Naive B cell (primary cell): ENCODE measurements around the gene CHTOP. TPM values are rescaled to one million over a fixed set of nuclear protein-coding genes. Genes with fewer than 3 reads are reported as not detected.

Experiments used
- ATAC-seq, 2 donors: fragments of 150-1000 bp; cut with Tn5 transposase; 2 replicates each; pipeline ENCODE4 v1.10.0; 2021; ENCODE audit warnings: low read depth in 2 of 2, mild to moderate bottlenecking in 2 of 2, moderate library complexity in 2 of 2
- DNase-seq: peaks from one replicate; pipeline ENCODE4 v3.0.0; 2022
- H3K27ac Mint-ChIP-seq, 6 donors: one replicate each; pipeline ENCODE4 v1.8.0; 2020 to 2022; ENCODE audit warnings: mild to moderate bottlenecking in 6 of 6, mixed read lengths in 6 of 6, moderate library complexity in 5 of 6, inconsistent platforms in 2 of 6
- H3K27me3 Mint-ChIP-seq, 3 donors: one replicate each; pipeline ENCODE4 v1.8.0; 2021 to 2022; ENCODE audit warnings: mixed read lengths in 3 of 3, mild to moderate bottlenecking in 1 of 3
- H3K36me3 Mint-ChIP-seq, 2 donors: one replicate each; pipeline ENCODE4 v1.8.0; 2020 to 2022; ENCODE audit warnings: mixed read lengths in 2 of 2, inconsistent platforms in 1 of 2, mild to moderate bottlenecking in 1 of 2
- H3K4me1 Mint-ChIP-seq, 3 donors: one replicate each; pipeline ENCODE4 v1.8.0; 2020 to 2022; ENCODE audit warnings: mixed read lengths in 3 of 3, inconsistent platforms in 1 of 3, mild to moderate bottlenecking in 1 of 3, moderate library complexity in 1 of 3
- H3K4me3 Mint-ChIP-seq, 8 donors: one replicate each; pipeline ENCODE4 v1.8.0; 2020 to 2022; ENCODE audit warnings: mild to moderate bottlenecking in 8 of 8, mixed read lengths in 8 of 8, moderate library complexity in 8 of 8, inconsistent platforms in 2 of 8
- H3K9me3 Mint-ChIP-seq, 7 donors: one replicate each; pipeline ENCODE4 v1.8.0; 2020 to 2022; ENCODE audit warnings: mixed read lengths in 7 of 7, mild to moderate bottlenecking in 5 of 7, inconsistent platforms in 2 of 7, moderate library complexity in 1 of 7
- polyA plus RNA-seq, 6 donors: library from polyadenylated mRNA; unstranded; fragments of 300-500 nt; fragmentation: Illumina TruSeq; gene quantifications; one replicate each; pipeline ENCODE4 v1.2.3, GENCODE V29; 2021; ENCODE audit warnings: low read depth in 6 of 6

The CHTOP gene
- polyA plus RNA-seq, 6 donors from 2014 or later = 43.3 to 94.4 (median 54.4) TPM

DNA sequence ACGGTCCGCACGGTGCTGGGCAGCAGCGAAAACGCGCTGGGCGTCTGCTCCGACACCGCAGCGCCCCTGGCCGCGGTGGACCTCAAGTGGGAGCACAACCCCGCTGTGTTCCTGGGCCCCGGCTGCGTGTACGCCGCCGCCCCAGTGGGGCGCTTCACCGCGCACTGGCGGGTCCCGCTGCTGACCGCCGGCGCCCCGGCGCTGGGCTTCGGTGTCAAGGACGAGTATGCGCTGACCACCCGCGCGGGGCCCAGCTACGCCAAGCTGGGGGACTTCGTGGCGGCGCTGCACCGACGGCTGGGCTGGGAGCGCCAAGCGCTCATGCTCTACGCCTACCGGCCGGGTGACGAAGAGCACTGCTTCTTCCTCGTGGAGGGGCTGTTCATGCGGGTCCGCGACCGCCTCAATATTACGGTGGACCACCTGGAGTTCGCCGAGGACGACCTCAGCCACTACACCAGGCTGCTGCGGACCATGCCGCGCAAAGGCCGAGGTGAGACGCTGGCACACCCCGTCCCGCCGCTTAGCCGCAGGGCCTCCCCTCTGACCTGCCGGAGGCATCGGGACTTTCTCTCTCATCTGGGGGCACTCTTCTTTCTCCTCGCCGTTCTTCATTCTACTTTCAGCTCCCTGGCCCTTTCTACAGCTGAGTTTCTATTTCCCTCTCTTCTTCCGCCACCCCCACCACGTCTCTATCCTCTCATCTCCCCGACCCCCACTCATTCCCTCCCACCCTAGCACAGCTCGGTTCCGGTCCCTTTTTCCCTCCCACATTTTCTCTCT is 45.7 kb downstream of the CHTOP start:
- Mint-ChIP-seq H3K27ac (peak overlapping the region in 4 of 6 donors; percentile 38 to 65 (median 61)), H3K9me3 (no peaks in the 10 kb centered on the region), H3K4me1 (peaks cover 24 to 28% (median 25%) of the 10 kb centered on the region in 3 donors), H3K36me3 (peaks cover 0 to 8% of the 10 kb centered on the region in 2 donors), H3K27me3 (peaks cover 54 to 67% (median 66%) of the 10 kb centered on the region in 3 donors), H3K4me3 (peak overlapping the region; percentile 82 to 91 (median 86))
- ATAC-seq (peak; percentile 70 to 74), DNase-seq (no peak)

- DNase-seq (no peak), ATAC-seq (no peak)
- H3K4me3 Mint-ChIP-seq = peak overlapping the region in 7 of 8 donors; percentile 45 to 91 (median 84)
- H3K36me3 Mint-ChIP-seq = peaks cover 0 to 8% of the 10 kb centered on the region in 2 donors
- peaks cover 24 to 28% (median 25%) of the 10 kb centered on the region in 3 donors for H3K4me1 Mint-ChIP-seq
- H3K9me3 Mint-ChIP-seq = no peaks in the 10 kb centered on the region
- H3K27me3 Mint-ChIP-seq = peaks cover 54 to 69% (median 69%) of the 10 kb centered on the region in 3 donors
- H3K27ac Mint-ChIP-seq = peak overlapping the region in 1 of 6 donors; percentile 65
Observed at GRCh38 chr1:153680120-153680403, 46.2 kb downstream of the CHTOP start.

DNA sequence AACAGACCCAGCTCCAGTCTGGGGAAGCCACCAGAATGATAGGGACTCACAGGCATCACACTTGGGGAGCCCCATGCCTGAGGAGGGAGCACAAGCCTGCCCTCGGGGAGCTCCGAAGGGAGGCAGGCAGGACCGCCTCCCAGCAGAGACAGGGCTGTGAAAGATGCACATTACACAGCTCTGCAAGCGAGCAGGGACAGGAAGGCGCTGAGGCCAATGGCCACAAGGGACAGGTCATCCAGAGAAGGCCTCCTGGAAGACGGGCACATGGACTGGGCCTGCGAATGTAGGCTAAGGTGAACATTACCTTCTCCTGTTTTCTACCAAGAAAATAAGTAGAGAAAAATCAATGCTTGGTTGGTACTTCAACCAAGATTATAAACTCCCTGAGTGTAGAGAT is 48.9 kb downstream of the CHTOP start:
- no peak for ATAC-seq
- peaks cover 0 to 8% of the 10 kb centered on the region in 2 donors for H3K36me3 Mint-ChIP-seq
- H3K27ac Mint-ChIP-seq = no peak overlapping the region
- H3K4me3 Mint-ChIP-seq = no peak overlapping the region
- peaks cover 21 to 23% (median 21%) of the 10 kb centered on the region in 3 donors for H3K4me1 Mint-ChIP-seq
- no peak for DNase-seq
- no peaks in the 10 kb centered on the region for H3K9me3 Mint-ChIP-seq
- H3K27me3 Mint-ChIP-seq = peaks cover 45 to 70% (median 67%) of the 10 kb centered on the region in 3 donors

- Mint-ChIP-seq H3K9me3 (no peaks in the 10 kb centered on the region), H3K36me3 (peaks cover 0 to 8% of the 10 kb centered on the region in 2 donors), H3K27ac (peak overlapping the region in 1 of 6 donors; percentile 0), H3K4me3 (no peak overlapping the region), H3K27me3 (peaks cover 35 to 66% (median 64%) of the 10 kb centered on the region in 3 donors), H3K4me1 (peaks cover 14 to 18% (median 17%) of the 10 kb centered on the region in 3 donors)
- DNase-seq (no peak), ATAC-seq (no peak)
Observed at GRCh38 chr1:153683854-153684253, 50.0 kb downstream of the CHTOP start.

GRCh38 chr1:153684892-153685291 is 51.0 kb downstream of the CHTOP start:
- Mint-ChIP-seq H3K36me3 (peaks cover 0 to 3% of the 10 kb centered on the region in 2 donors), H3K4me3 (no peak overlapping the region), H3K27me3 (peaks cover 30 to 59% (median 58%) of the 10 kb centered on the region in 3 donors), H3K4me1 (peaks cover 13 to 20% (median 16%) of the 10 kb centered on the region in 3 donors), H3K27ac (peak overlapping the region in 1 of 6 donors; percentile 38), H3K9me3 (no peaks in the 10 kb centered on the region)
- DNase-seq = no peak
- ATAC-seq = no peak

- Mint-ChIP-seq H3K27ac (no peak overlapping the region), H3K9me3 (no peaks in the 10 kb centered on the region), H3K4me1 (peaks cover 6 to 13% (median 10%) of the 10 kb centered on the region in 3 donors), H3K4me3 (peak overlapping the region in 1 of 8 donors; percentile 11), H3K27me3 (peaks cover 26 to 51% (median 49%) of the 10 kb centered on the region in 3 donors), H3K36me3 (no peaks in the 10 kb centered on the region)
- no peak for DNase-seq
- no peak for ATAC-seq
Observed at GRCh38 chr1:153685544-153686340, 51.9 kb downstream of the CHTOP start.

GRCh38 chr1:153687346-153688125 is 53.7 kb downstream of the CHTOP start:
- Mint-ChIP-seq H3K27me3 (peaks cover 14 to 38% (median 33%) of the 10 kb centered on the region in 3 donors), H3K27ac (peak overlapping the region in 1 of 6 donors; percentile 22), H3K4me1 (peaks cover 6 to 13% (median 10%) of the 10 kb centered on the region in 3 donors), H3K36me3 (no peaks in the 10 kb centered on the region), H3K4me3 (no peak overlapping the region), H3K9me3 (no peaks in the 10 kb centered on the region)
- no peak for DNase-seq
- ATAC-seq = no peak

GRCh38 chr1:153688276-153688675 is 54.4 kb downstream of the CHTOP start:
- peaks cover 8 to 37% (median 29%) of the 10 kb centered on the region in 3 donors for H3K27me3 Mint-ChIP-seq
- H3K4me3 Mint-ChIP-seq = no peak overlapping the region
- ATAC-seq (no peak), DNase-seq (no peak)
- no peaks in the 10 kb centered on the region for H3K36me3 Mint-ChIP-seq
- peaks cover 6 to 13% (median 10%) of the 10 kb centered on the region in 3 donors for H3K4me1 Mint-ChIP-seq
- no peaks in the 10 kb centered on the region for H3K9me3 Mint-ChIP-seq
- H3K27ac Mint-ChIP-seq = peak overlapping the region in 3 of 6 donors; percentile 15 to 87 (median 31)

DNA sequence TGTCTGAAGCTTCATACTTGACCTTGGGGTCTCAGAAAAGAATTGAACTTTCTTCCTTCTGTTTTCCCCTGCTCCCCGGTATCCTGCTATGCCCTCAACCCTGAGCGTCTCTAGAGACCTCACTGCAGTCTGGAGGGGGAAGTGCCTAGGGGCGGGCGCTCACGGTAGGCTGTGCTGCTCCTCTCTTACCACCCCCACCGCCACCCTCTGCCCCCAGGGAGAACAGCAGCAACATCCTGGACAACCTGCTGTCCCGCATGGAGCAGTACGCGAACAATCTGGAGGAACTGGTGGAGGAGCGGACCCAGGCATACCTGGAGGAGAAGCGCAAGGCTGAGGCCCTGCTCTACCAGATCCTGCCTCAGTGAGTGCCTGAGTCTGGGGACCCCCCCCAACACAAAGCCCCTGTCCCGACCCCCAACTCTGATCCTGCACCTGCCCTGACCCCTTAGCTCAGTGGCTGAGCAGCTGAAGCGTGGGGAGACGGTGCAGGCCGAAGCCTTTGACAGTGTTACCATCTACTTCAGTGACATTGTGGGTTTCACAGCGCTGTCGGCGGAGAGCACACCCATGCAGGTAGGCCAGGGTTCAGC is 55.0 kb downstream of the CHTOP start:
- ATAC-seq = peak; percentile 27 to 35
- H3K4me3 Mint-ChIP-seq = no peak overlapping the region
- no peaks in the 10 kb centered on the region for H3K36me3 Mint-ChIP-seq
- H3K27me3 Mint-ChIP-seq = peaks cover 3 to 32% (median 24%) of the 10 kb centered on the region in 3 donors
- peaks cover 6 to 13% (median 10%) of the 10 kb centered on the region in 3 donors for H3K4me1 Mint-ChIP-seq
- H3K9me3 Mint-ChIP-seq = no peaks in the 10 kb centered on the region
- H3K27ac Mint-ChIP-seq = peak overlapping the region in 3 of 6 donors; percentile 15 to 87 (median 31)
- DNase-seq = no peak

- H3K9me3 Mint-ChIP-seq = no peaks in the 10 kb centered on the region
- DNase-seq = no peak
- H3K36me3 Mint-ChIP-seq = no peaks in the 10 kb centered on the region
- peak overlapping the region in 1 of 8 donors; percentile 2 for H3K4me3 Mint-ChIP-seq
- H3K4me1 Mint-ChIP-seq = peaks cover 10 to 21% (median 12%) of the 10 kb centered on the region in 3 donors
- peak overlapping the region in 1 of 6 donors; percentile 21 for H3K27ac Mint-ChIP-seq
- ATAC-seq = no peak
- peaks cover 0 to 14% (median 4%) of the 10 kb centered on the region in 3 donors for H3K27me3 Mint-ChIP-seq
Observed at GRCh38 chr1:153693466-153693865, 59.6 kb downstream of the CHTOP start.
